Measurements from ENCODE around the gene SETBP1. TPM values are rescaled to one million over a fixed set of nuclear protein-coding genes. Genes with fewer than 3 reads are reported as not detected.

SETBP1 gene
- polyA plus RNA-seq, 1 experiment = 0.71 TPM

DNA sequence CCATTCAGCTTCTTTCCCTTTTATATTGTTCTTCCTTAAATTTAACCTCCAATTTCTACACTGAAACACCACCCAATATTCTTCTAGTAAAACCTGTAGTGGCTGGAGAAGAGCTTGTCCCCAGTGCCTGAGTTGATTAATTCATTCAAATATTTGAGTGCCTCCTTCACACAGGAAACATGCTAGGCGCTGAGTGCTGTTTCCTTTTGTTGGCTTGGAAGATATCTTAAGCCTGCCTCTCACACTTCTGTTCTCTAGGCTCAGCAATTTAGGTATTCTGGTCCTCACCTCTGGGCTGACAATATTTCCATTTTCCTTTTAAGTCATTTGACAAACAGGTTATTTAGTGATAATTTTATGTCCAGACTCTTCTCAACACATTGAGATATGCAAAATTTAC lies 185.4 kb downstream of the SETBP1 start:
- ChIA-PET POLR2A (no interaction called here), CTCF (no interaction called here)
- no peak overlapping the region for H3K4me3 ChIP-seq (ENCODE audit: low read depth, low read length)
- TF ChIP-seq, protein P1, sequence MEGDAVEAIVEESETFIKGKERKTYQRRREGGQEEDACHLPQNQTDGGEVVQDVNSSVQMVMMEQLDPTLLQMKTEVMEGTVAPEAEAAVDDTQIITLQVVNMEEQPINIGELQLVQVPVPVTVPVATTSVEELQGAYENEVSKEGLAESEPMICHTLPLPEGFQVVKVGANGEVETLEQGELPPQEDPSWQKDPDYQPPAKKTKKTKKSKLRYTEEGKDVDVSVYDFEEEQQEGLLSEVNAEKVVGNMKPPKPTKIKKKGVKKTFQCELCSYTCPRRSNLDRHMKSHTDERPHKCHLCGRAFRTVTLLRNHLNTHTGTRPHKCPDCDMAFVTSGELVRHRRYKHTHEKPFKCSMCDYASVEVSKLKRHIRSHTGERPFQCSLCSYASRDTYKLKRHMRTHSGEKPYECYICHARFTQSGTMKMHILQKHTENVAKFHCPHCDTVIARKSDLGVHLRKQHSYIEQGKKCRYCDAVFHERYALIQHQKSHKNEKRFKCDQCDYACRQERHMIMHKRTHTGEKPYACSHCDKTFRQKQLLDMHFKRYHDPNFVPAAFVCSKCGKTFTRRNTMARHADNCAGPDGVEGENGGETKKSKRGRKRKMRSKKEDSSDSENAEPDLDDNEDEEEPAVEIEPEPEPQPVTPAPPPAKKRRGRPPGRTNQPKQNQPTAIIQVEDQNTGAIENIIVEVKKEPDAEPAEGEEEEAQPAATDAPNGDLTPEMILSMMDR (IDR thresholded peaks at IDR 0.05; ENCODE audit: low read depth, low read length) = no peak
- no peak overlapping the region for H3K27ac ChIP-seq (ENCODE audit: low read depth, low read length)
- H3K9me3 ChIP-seq (ENCODE audit: control insufficient read depth, insufficient read depth, low read length) = no peaks in the 10 kb centered on the region
- DNase-seq (ENCODE audit: low read depth, low spot score) = no peak
- no peaks in the 10 kb centered on the region for H3K27me3 ChIP-seq (ENCODE audit: control insufficient read depth, insufficient read depth, low read length)

DNA sequence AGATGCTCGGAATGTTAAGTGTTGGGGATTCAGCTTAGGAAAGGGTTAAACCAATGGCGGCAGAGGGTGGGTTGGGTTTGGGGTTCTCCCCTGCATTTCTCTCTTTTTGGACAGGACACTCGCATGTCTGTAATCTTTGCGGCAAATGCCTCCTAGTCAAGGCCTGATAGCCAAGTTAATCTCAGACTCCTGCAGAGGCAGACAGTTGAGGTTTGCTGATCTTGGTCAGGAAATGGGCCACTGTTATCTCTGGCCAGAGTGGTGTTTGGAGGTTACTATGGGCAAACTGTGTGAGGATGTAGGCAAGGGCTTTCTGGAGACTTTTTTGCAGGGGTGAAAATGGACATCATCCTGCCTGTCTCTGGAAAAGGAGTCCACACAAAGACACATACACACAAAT lies 188.8 kb downstream of the SETBP1 start:
- H3K4me3 ChIP-seq (ENCODE audit: low read depth, low read length) = no peak overlapping the region
- H3K27me3 ChIP-seq (ENCODE audit: control insufficient read depth, insufficient read depth, low read length) = no peaks in the 10 kb centered on the region
- ChIA-PET CTCF (no interaction called here), POLR2A (no interaction called here)
- TF ChIP-seq, protein P1 (IDR thresholded peaks at IDR 0.05; ENCODE audit: low read depth, low read length) = no peak
- no peak overlapping the region for H3K27ac ChIP-seq (ENCODE audit: low read depth, low read length)
- no peaks in the 10 kb centered on the region for H3K9me3 ChIP-seq (ENCODE audit: control insufficient read depth, insufficient read depth, low read length)
- DNase-seq (ENCODE audit: low read depth, low spot score) = no peak

DNA sequence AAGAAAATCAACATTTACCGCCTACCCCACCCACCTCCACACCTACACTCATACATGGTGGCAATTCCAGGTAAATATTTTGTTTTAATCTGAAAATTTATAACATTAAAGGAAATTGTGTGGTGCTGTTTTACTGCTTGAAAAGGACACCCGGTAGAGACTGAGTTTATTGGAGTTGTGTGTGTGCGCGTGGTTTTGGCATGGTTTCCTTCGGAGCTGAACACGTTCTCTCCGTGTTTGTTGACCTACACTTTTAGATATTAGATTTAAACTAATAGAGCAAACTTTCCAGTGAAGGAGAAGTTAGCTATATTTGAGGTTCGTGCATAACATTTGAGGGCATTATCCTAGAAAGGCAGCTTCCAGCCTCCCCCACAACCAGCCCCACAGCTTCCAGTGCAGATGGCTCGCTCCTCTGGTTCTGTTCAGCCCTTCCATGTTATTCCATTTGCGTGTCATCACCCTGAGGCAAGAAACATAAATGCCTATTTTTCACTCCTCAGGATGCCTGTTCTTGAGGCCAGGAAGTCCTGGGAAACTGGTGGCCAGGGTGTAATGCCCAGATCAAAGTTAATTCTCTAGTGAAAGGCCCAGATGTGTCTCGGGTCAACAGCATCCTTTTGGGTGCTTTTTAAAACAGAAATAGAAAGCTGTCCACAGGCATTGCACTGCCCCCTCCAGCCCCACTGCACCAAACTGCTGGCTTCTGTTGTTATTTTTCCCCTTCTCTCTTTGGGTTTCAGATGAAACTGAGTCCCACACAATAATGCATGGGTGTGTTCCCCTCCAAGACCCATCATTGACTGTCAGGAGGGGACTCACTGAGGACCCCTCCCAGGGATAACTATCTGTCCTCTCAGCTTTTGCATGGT lies 190.2 kb downstream of the SETBP1 start:
- TF ChIP-seq, protein P1 (IDR thresholded peaks at IDR 0.05; ENCODE audit: low read depth, low read length) = no peak
- ChIA-PET POLR2A (no interaction called here), CTCF (no interaction called here)
- H3K9me3 ChIP-seq (ENCODE audit: control insufficient read depth, insufficient read depth, low read length) = no peaks in the 10 kb centered on the region
- no peak for DNase-seq (ENCODE audit: low read depth, low spot score)
- no peak overlapping the region for H3K4me3 ChIP-seq (ENCODE audit: low read depth, low read length)
- H3K27ac ChIP-seq (ENCODE audit: low read depth, low read length) = no peak overlapping the region
- H3K27me3 ChIP-seq (ENCODE audit: control insufficient read depth, insufficient read depth, low read length) = no peaks in the 10 kb centered on the region

DNA sequence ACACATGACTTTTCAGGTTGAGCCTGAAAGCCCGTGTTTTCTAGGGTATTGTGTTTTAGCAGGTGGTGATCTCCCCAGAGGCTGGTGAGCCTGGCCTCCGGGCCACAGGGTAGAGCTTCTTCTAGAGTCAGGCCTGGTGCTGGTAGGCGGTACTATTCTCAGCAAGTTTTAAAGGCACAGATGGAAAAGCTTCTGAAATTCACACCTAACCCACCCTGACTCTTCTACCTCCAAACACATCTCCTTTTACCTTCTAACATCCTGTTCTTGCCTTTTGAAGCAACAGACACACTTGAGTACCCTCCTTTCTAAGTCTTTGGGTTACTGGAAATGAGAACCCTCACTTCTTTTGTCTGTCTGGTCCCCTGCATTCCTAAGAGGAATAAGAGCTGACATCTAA lies 191.1 kb downstream of the SETBP1 start:
- DNase-seq (ENCODE audit: low read depth, low spot score) = no peak
- Histone ChIP-seq H3K9me3 (ENCODE audit: control insufficient read depth, insufficient read depth, low read length) (no peaks in the 10 kb centered on the region), H3K4me3 (ENCODE audit: low read depth, low read length) (no peak overlapping the region), H3K27me3 (ENCODE audit: control insufficient read depth, insufficient read depth, low read length) (no peaks in the 10 kb centered on the region), H3K27ac (ENCODE audit: low read depth, low read length) (no peak overlapping the region)
- POLR2A ChIA-PET = no interaction called here
- CTCF ChIA-PET = interaction anchor here (0.5 kb wide), 1 partner anchor 24 kb away, joined by 3 read pairs; no protein-coding TSS in a partner anchor
- TF ChIP-seq, protein P1 (IDR thresholded peaks at IDR 0.05; ENCODE audit: low read depth, low read length) = no peak

DNA sequence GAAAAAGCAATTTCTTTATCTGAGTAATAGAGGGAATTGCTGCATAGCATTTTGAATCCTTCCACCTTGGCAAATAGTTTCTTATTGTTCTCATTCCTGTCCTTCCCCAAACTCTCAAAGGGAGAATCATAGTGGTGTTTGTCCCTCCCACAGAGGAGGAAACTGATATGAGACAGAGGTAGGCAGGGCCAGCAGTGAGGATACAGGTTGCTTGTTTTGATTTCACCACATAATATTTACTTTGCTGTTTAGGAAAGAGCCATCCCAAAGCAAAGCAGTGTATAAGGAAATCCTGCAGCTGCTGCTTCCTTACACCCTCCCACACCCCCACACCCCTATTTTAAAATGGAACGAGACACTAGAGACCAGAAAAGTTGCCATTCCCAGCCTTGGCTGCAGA lies 195.3 kb downstream of the SETBP1 start:
- no peak for DNase-seq (ENCODE audit: low read depth, low spot score)
- ChIA-PET CTCF (no interaction called here), POLR2A (no interaction called here)
- Histone ChIP-seq H3K27me3 (ENCODE audit: control insufficient read depth, insufficient read depth, low read length) (no peaks in the 10 kb centered on the region), H3K4me3 (ENCODE audit: low read depth, low read length) (no peak overlapping the region), H3K9me3 (ENCODE audit: control insufficient read depth, insufficient read depth, low read length) (no peaks in the 10 kb centered on the region), H3K27ac (ENCODE audit: low read depth, low read length) (no peak overlapping the region)
- TF ChIP-seq, protein P1 (IDR thresholded peaks at IDR 0.05; ENCODE audit: low read depth, low read length) = no peak

All from AG04450 (cell line).